ENCODE results near the gene BCLAF1. TPM values are rescaled to one million over a fixed set of nuclear protein-coding genes. Genes with fewer than 3 reads are reported as not detected.

The BCLAF1 gene
- total and polyA plus RNA-seq, 2 of the 8 experiments (the other 6 are each of a cell fraction or from before 2014, with no cell fraction given) = 30.5 to 230 TPM

- Histone ChIP-seq H3K14ac (ENCODE audit: insufficient read length) (no peak overlapping the region), H3K79me1 (ENCODE audit: low read depth, low read length) (no peaks in the 10 kb centered on the region), H3K4ac (replicated peaks; ENCODE audit: insufficient read length, low read depth, low read length) (no peak overlapping the region), H3K4me1 (replicated peaks in 1 of 4; ENCODE audit: control insufficient read depth in 3 of 4, insufficient read depth in 4 of 4, low read length in 3 of 4) (no peaks in the 10 kb centered on the region), H2BK12ac (ENCODE audit: low read depth, low read length) (no peak overlapping the region), H3K79me2 (ENCODE audit: control insufficient read depth in 1 of 2, insufficient read depth in 2 of 2, low read length in 2 of 2) (no peaks in the 10 kb centered on the region), H3K9me3 (ENCODE audit: insufficient read depth in 2 of 2, low read depth in 1 of 2, low read length in 1 of 2) (no peaks in the 10 kb centered on the region), H2BK5ac (ENCODE audit: low read depth, low read length) (no peak overlapping the region), H3K36me3 (ENCODE audit: control insufficient read depth in 2 of 4, insufficient read depth in 4 of 4, low read length in 3 of 4) (no peaks in the 10 kb centered on the region), H2AK5ac (ENCODE audit: low read depth, low read length) (no peak overlapping the region), H3K23me2 (ENCODE audit: low read depth, low read length) (no peaks in the 10 kb centered on the region; the same call in 1 of the 2 replicates), H3K4me2 (ENCODE audit: insufficient read depth in 1 of 2, low read depth in 2 of 2, low read length in 2 of 2) (no peak overlapping the region), H4K8ac (ENCODE audit: extremely low read depth, insufficient read depth, low read length) (no peak overlapping the region), H2BK15ac (ENCODE audit: low read length) (no peak overlapping the region), H3K27me3 (replicated peaks in 1 of 4; ENCODE audit: control insufficient read depth in 3 of 4, extremely low read depth in 1 of 4, insufficient read depth in 3 of 4, low read length in 3 of 4) (no peaks in the 10 kb centered on the region), H3K56ac (replicated peaks; ENCODE audit: insufficient read length, low read depth, low read length) (no peak overlapping the region), H3K4me3 (ENCODE audit: extremely low read depth in 1 of 4, insufficient read depth in 2 of 4, low read depth in 3 of 4, low read length in 4 of 4) (no peak overlapping the region), H4K91ac (replicated peaks; ENCODE audit: insufficient read length, low read length) (no peak overlapping the region), H3K9ac (replicated peaks in 1 of 4; ENCODE audit: extremely low read depth in 1 of 4, low read depth in 3 of 4, low read length in 3 of 4) (no peak overlapping the region), H2AFZ (ENCODE audit: low read length) (no peak overlapping the region), H3K27ac (ENCODE audit: low read depth, low read length) (no peak overlapping the region), H2BK20ac (ENCODE audit: low read length) (no peak overlapping the region), H3K18ac (ENCODE audit: extremely low read depth, low read length) (no peak overlapping the region), H4K20me1 (replicated peaks in 1 of 2; ENCODE audit: control insufficient read depth in 1 of 2, insufficient read depth in 2 of 2, low read length in 2 of 2) (no peaks in the 10 kb centered on the region), H3K23ac (ENCODE audit: insufficient read length) (no peak overlapping the region), H4K5ac (ENCODE audit: insufficient read length, low read depth, low read length) (no peak overlapping the region), H2BK120ac (replicated peaks; ENCODE audit: low read depth, low read length) (no peak overlapping the region)
- ChIA-PET CTCF (ENCODE audit: partially characterized antibody) (interaction anchor here (1.0 to 4.5 kb wide), 4 partner anchors 11 to 681 kb away, joined by 3 to 32 read pairs (median 4); no protein-coding TSS in a partner anchor), POLR2A (ENCODE audit: partially characterized antibody) (no interaction called here)
- no peak for DNase-seq (ENCODE audit: low read depth in 1 of 2, low spot score in 2 of 2)
- WGBS, 2 experiments (ENCODE audit: extremely low coverage in 1 of 2, insufficient coverage in 1 of 2, insufficient read length in 1 of 2, insufficient replicate concordance in 2 of 2, low coverage in 1 of 2, low lambda C conversion rate in 2 of 2, missing lambda C conversion rate in 1 of 2) = 81% methylated on average over 10 of the region's 10 CpGs; no CpG with 5 or more reads in 1 of the 2 experiments
- no peak for FAIRE-seq
- TF ChIP-seq BCL11A (IDR thresholded peaks at IDR 0.05; ENCODE audit: low read depth in 2 of 2, low read length in 2 of 2) (no peak), HDAC6 (IDR thresholded peaks at IDR 0.05; ENCODE audit: low read depth, low read length) (no peak), CHD2 (IDR thresholded peaks at IDR 0.05; ENCODE audit: low read length) (no peak), ASH2L (IDR thresholded peaks at IDR 0.05; ENCODE audit: low read length) (no peak), JUN (IDR thresholded peaks at IDR 0.05; ENCODE audit: low read depth, low read length) (no peak)
Observed at GRCh38 chr6:136216503-136217401, 72.9 kb downstream of the BCLAF1 start.

All from H1 (cell line).